Activated naive CD4-positive, alpha-beta T cell treated with anti-CD3 and anti-CD28 coated beads, Interleukin-2, amount 50 U/mL, for 72 hours (primary cell): ENCODE results near the gene C15orf39. TPM values are rescaled to one million over a fixed set of nuclear protein-coding genes. Genes with fewer than 3 reads are reported as not detected.
"Not testable (repeated sequence)": the region's sequence is repeated elsewhere in the genome, so short reads cannot be mapped to it uniquely, and the experiment has no call there.

ENCODE experiments used
- ATAC-seq, 2 donors: fragments of 150-1000 bp; cut with Tn5 transposase; 2 replicates each; pipeline ENCODE4 v1.10.0; 2021; ENCODE audit warnings: mild to moderate bottlenecking in 2 of 2, moderate library complexity in 2 of 2
- DNase-seq, 2 donors: peaks; one replicate each; pipeline ENCODE4 v3.0.0; 2021 to 2022; ENCODE audit warnings: low spot score in 2 of 2
- H3K27ac Mint-ChIP-seq, 2 donors: one replicate each; pipeline ENCODE4 v1.8.0; 2022; ENCODE audit warnings: mild to moderate bottlenecking in 2 of 2, mixed read lengths in 2 of 2
- H3K36me3 Mint-ChIP-seq, 2 donors: one replicate each; pipeline ENCODE4 v1.8.0; 2022; ENCODE audit warnings: mixed read lengths in 2 of 2
- H3K9me3 Mint-ChIP-seq, 2 donors: one replicate each; pipeline ENCODE4 v1.8.0; 2022; ENCODE audit warnings: mixed read lengths in 2 of 2
- total RNA-seq, 2 donors: library from RNA; stranded (reverse); gene quantifications; one replicate each; pipeline ENCODE4 v1.2.3, GENCODE V29; 2022

C15orf39 gene
- 10 to 100 TPM; 17.5 to 22.8 TPM for total RNA-seq

- peak; percentile 85 to 86 for DNase-seq
- peak; percentile 66 to 74 for ATAC-seq
- Mint-ChIP-seq H3K36me3 (no peaks in the 10 kb centered on the region), H3K9me3 (no peaks in the 10 kb centered on the region), H3K27ac (peak within 1 kb of the TSS; percentile 91 to 97)
Measured at GRCh38 chr15:75201616-75202250, at the start of gene C15orf39. Gene C15orf39, plus strand, starts transcription at chr15:75201882. Its CDS starts 4,167 bp downstream, at chr15:75206049.

GRCh38 chr15:75152382-75153079 is 49.2 kb upstream of the C15orf39 start:
- no peaks in the 10 kb centered on the region for H3K36me3 Mint-ChIP-seq
- DNase-seq = no peak
- H3K27ac Mint-ChIP-seq = no peak overlapping the region
- no peak for ATAC-seq
- H3K9me3 Mint-ChIP-seq = no peaks in the 10 kb centered on the region

- Mint-ChIP-seq H3K36me3 (no peaks in the 10 kb centered on the region), H3K27ac (no peak overlapping the region), H3K9me3 (no peaks in the 10 kb centered on the region)
- ATAC-seq (no peak), DNase-seq (no peak)
Measured at GRCh38 chr15:75153087-75153486, 48.6 kb upstream of the C15orf39 start.

DNA sequence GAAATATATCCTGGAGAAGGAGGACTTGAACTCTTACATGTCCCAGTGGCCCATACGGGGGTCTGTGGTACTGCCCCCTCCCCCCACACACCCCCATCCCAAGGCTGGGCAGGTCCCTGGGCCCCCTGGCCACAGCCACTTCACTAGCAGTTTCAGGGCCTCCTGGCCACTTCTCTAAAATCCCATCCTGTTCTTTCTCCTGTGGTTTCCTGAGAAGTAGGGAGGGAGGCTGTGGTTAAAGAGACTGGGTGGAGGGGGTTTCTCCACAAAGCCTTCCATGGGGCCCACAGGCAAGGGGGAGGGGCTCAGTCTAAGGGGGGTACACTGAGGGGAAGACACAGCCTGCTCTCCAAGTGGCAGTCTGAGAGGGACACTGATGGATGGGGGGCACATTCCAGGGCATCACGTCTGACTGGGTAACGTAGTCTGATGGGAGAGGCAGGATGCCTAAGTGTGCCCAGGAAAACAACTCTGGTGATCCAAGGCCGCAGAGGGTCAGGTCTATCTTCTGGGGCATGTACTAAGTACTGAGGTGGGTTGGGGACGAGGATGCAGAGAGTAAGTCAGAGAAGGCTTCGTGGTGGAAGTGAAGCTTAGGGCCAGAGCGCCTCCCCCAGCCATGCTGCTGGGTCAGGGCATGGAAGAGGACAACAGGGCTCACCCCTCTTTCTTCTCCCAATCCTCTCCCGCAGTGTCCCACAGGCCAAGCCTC is 48.0 kb upstream of the C15orf39 start:
- Mint-ChIP-seq H3K9me3 (no peaks in the 10 kb centered on the region), H3K36me3 (no peaks in the 10 kb centered on the region), H3K27ac (no peak overlapping the region)
- DNase-seq (no peak), ATAC-seq (no peak)

DNA sequence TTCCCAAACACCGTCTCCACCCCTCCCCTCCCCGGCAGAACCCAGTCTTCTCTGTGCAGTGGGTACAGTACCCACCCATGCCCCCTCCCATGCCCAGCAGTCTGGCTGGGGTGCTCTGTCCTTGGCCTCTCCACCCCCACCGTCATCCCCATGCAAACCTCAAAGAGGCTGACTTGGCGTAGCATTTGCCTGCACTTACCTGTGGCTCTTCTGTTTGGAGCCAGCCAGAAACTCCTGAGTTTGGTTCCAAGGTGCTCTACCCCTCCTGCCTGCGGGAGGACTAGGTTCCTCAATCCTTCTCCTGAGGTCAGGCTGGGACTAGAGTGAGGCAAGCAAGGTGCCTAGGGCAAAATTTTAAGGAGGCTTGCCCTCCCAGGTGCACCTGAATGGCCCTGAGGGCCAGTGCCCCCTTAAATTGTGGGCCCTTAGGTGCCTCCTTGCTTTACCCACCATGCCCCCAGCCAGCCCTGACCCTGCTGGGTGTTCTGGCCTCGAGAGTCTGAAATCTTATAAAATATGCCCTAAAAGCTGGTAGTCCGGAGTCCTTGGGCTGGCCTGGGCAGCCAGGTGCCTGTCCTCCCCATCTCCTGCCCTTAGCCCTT is 47.1 kb upstream of the C15orf39 start:
- ATAC-seq (no peak), DNase-seq (no peak)
- Mint-ChIP-seq H3K36me3 (no peaks in the 10 kb centered on the region), H3K27ac (no peak overlapping the region), H3K9me3 (no peaks in the 10 kb centered on the region)

DNA sequence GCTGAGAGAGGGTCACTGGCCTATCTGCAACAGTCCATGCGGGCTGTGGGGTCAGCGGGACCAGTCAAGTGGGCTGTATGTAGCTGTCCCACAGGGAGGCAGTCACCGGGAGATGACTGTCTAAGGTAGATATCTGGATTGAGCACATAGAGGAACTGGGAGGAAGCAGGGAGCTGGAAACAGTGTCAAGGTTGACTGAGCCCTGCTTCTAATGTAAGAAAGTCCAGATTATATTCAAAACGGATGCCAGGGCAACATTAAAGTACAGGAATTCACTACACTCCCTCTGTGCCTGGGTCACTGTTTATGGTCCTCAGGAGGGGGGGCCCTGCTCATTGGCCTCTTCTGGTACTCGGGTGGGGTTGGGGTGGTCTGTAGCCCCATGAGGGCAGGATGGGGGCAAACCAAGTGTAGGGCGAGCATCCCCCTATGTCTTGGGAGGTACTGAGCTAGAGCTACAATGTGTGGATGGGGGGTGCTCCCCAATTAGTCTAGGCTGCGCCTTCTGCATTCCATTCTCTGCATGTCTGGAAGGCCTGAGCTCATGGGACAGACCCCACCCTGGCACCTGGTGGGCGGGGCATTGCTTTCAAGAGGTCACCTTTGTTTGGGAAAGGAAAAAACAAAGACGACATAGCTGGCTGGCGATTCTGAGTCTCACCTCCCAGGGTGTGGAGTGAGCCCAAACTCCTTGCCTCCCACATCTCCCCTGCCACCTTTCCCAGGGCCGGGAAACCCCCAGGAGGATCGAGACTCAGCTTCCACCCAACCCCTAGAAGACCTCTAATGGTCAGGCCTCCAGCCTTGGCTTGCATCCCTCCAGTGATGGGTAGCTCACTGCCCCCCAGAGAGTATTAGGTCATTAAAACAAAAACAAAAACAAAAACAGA is 45.1 kb upstream of the C15orf39 start:
- no peaks in the 10 kb centered on the region for H3K9me3 Mint-ChIP-seq
- ATAC-seq (no peak), DNase-seq (no peak)
- H3K36me3 Mint-ChIP-seq = no peaks in the 10 kb centered on the region
- no peak overlapping the region for H3K27ac Mint-ChIP-seq

GRCh38 chr15:75158402-75158801 is 43.3 kb upstream of the C15orf39 start:
- ATAC-seq (no peak), DNase-seq (no peak)
- H3K27ac Mint-ChIP-seq = no peak overlapping the region
- H3K36me3 Mint-ChIP-seq = no peaks in the 10 kb centered on the region
- H3K9me3 Mint-ChIP-seq = no peaks in the 10 kb centered on the region

DNA sequence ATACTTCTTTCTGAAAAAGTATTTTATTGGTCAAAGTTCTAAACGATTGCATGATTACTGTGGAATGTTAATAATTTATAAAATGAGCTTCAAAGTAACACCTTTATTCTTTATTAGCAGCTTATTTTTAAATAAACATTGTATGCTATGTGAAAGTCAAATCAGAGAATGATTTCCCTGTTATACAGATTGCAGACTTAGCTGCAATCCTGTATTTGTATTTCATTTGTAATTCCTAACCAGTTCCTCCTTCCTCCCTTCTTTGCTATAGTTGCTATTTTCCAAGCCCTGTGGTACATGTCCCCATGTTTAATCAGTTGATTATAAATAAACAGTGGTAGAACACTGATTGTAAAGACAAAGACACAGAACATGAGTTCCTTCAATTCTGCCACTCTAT is 42.4 kb upstream of the C15orf39 start:
- Mint-ChIP-seq H3K36me3 (no peaks in the 10 kb centered on the region), H3K27ac (no peak overlapping the region), H3K9me3 (no peaks in the 10 kb centered on the region)
- DNase-seq (no peak), ATAC-seq (no peak)

- H3K36me3 Mint-ChIP-seq = no peaks in the 10 kb centered on the region
- no peak for DNase-seq
Measured at GRCh38 chr15:75161106-75161916, 40.4 kb upstream of the C15orf39 start.

DNA sequence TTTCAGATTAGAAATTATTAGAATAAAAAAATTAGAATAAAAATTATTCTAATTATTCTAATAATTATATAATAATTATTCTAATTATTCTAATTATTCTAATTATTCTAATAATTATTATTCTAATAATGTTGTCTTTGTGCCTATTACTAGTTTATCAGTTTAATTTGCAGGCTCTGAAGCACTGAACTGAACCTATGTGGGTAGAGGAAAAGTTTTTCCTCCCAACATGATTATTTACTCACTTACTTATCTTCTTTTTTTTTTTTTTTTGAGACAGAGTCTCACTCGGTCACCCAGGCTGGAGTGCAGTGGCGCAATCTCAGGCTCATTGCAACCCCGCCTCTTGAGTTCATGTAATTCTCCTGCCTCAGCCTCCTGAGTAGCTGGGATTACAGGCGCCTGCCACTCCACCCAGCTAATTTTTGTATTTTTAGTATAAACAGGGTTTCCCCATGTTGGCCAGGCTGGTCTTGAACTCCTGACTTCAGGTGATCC is 39.7 kb upstream of the C15orf39 start:
- Mint-ChIP-seq H3K9me3 (no peaks in the 10 kb centered on the region), H3K27ac (no peak overlapping the region), H3K36me3 (no peaks in the 10 kb centered on the region)
- DNase-seq = no peak
- ATAC-seq = no peak

More at GRCh38 chr15:75161106-75161916, 40.4 kb upstream of the C15orf39 start:
- no peak overlapping the region for H3K27ac Mint-ChIP-seq
- H3K9me3 Mint-ChIP-seq = no peaks in the 10 kb centered on the region
- ATAC-seq = peak in 1 of 2 donors; percentile 30

- no peaks in the 10 kb centered on the region for H3K9me3 Mint-ChIP-seq
- H3K36me3 Mint-ChIP-seq = no peaks in the 10 kb centered on the region
- H3K27ac Mint-ChIP-seq = no peak overlapping the region
- DNase-seq = no peak
- no peak for ATAC-seq
Measured at GRCh38 chr15:75163150-75163564, 38.5 kb upstream of the C15orf39 start.

DNA sequence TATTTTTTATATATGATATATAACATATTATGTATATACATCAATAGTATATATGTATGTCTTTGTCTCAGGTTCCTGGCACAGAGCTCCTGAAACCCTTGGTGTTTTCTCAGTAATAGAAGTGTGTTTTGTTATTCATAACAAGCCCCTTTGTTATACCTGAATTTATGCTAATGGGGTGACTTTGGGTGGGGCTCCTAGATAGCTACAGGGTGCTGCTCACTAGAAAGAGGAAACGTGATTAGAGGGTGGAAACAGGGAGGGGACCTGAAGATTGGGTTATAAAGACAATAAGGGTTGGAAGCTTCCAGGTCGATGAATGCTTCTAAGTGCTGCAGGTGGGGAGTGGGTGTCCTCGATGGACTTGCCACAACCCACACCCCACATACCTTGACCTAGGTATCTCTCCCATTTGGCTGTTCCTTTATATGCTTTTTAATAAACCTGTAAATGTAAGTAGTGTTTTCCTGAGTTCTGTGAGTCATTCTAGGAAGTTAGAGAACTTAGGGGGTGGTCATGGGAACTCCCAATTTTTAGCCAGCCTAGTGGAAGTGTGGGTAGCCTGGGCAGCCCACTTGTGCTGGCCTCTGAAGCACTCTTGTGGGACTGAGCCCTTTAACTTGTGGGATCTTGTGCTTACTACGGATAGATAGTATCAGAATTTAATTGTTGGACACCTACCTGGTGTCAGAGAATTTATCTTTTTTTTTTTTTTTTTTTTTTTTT is 36.9 kb upstream of the C15orf39 start:
- ATAC-seq (no peak), DNase-seq (no peak)
- Mint-ChIP-seq H3K36me3 (peaks cover 0 to 5% of the 10 kb centered on the region in 2 donors), H3K27ac (no peak overlapping the region), H3K9me3 (peaks cover 0 to 5% of the 10 kb centered on the region in 2 donors)

GRCh38 chr15:75166489-75167063 is 35.1 kb upstream of the C15orf39 start:
- ATAC-seq, H3K27ac Mint-ChIP-seq, DNase-seq, H3K9me3 Mint-ChIP-seq, H3K36me3 Mint-ChIP-seq: not testable (repeated sequence)

GRCh38 chr15:75167588-75168350 is 33.9 kb upstream of the C15orf39 start:
- ATAC-seq (peak; percentile 53 to 78), DNase-seq (no peak)
- Mint-ChIP-seq H3K36me3 (peaks cover 0 to 5% of the 10 kb centered on the region in 2 donors), H3K9me3 (peaks cover 0 to 10% of the 10 kb centered on the region in 2 donors), H3K27ac (no peak overlapping the region)
